Amniotic stem cell (primary cell): ENCODE measurements around the gene CSRNP2.
"Not testable (repeated sequence)": the region's sequence is repeated elsewhere in the genome, so short reads cannot be mapped to it uniquely, and the experiment has no call there.

Experiments
- DNase-seq: peaks from one replicate; lab custom pipeline; 2025; lab: John Stamatoyannopoulos, UW

The CSRNP2 gene

GRCh38 chr12:51078346-51078745 is 5.0 kb downstream of the CSRNP2 start:
- not testable (repeated sequence) for DNase-seq

DNA sequence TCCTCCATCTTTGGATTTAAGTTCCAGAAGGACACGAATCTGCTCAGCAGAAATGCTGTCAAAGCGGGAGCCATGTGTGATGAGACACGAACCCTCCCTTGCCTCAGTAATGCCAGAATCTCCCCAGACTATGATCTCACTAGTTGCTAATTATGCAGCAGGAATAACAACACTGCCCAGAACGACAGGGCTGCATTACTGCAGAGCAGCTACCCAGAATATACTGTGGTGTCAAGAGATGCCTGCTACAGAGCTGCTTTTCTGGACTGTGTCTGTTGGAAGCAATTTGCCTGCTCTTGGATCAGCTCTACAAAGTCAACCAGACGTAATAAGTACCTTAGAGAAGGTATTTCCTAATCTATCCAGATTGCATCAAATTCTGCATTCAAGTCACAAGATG is 5.5 kb downstream of the CSRNP2 start:
- DNase-seq, result no peak

DNA sequence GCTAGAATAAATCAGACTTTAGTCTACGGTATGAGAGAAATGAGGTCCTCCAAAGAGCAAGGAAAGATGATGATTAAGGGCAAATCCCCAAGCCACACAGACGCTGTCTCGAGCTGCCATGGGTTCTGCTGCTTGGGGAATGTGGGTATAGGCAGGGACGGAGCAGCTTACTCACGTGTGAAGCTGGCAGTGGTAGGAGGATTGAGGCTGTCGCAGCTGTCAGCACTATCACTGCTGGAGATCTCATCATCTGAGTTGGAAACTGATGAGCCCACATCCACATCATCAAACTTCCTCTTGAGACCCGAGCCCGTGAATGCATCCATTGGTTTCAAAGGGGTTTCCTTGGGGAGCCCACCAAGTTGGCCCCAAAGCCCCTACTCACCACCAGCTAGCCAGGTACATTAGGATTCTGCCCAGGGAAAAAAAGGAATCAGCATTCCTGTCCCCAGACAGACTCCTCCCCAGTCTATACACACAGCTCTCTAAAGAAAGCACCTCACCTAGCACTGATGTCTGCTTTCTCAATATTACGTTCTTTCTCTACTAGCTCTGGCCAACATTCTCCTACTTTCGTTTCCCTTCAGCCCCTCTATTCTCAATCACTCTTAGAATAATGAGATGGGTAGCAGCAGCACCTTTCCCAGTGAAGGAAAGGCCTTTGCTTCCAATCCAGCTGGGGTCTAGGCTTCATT is 7.0 kb downstream of the CSRNP2 start:
- DNase-seq, result no peak

- no peak for DNase-seq
These were observed 8.0 kb downstream of the CSRNP2 start for GRCh38 chr12:51075390-51075789.

GRCh38 chr12:51071663-51072062 is 11.7 kb downstream of the CSRNP2 start:
- no peak for DNase-seq

- no peak for DNase-seq
These were observed 13.4 kb downstream of the CSRNP2 start for GRCh38 chr12:51070004-51070403.

- no peak for DNase-seq
These were observed 15.6 kb downstream of the CSRNP2 start for GRCh38 chr12:51067771-51068170.

DNA sequence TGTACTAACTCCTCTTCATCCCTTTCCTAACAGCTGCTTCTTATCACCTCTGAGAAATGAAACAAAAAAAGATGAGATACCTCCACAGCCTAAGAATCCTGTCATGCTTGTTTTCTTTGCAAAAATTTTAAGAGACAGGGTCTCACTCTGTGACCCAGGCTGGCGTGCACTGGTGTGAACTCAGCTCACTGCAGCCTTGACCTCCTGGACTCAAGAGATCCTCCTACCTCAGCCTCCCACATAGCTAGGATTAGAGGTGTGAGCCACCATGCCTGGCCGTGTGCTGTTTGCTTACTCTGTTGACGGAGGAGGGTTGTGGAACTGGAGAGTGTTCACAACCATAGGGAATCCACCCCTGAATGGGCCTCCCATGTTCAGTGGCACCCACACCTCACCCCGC is 16.2 kb downstream of the CSRNP2 start:
- no peak for DNase-seq

DNA sequence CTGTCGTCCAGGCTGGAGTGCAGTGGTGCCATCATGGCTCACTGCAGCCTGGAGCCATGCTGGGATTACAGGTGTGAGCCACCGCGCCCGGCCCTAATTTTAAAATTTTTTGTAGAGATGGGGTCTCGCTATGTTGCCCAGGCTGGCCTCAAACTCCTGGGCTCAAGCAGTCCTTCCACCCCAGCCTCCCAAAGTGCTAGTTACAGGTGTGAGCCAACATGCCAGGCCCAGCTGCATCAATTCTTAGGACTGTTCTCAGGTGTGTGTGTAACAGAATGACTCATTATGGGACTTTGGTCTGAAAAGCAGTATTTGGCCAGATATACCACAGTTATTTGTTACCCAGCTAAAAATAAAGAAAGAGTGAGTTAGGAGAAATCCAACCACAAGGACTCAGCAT is 17.9 kb downstream of the CSRNP2 start:
- DNase-seq, result no peak

- no peak for DNase-seq
These were observed 20.6 kb downstream of the CSRNP2 start for GRCh38 chr12:51062631-51063397.

DNA sequence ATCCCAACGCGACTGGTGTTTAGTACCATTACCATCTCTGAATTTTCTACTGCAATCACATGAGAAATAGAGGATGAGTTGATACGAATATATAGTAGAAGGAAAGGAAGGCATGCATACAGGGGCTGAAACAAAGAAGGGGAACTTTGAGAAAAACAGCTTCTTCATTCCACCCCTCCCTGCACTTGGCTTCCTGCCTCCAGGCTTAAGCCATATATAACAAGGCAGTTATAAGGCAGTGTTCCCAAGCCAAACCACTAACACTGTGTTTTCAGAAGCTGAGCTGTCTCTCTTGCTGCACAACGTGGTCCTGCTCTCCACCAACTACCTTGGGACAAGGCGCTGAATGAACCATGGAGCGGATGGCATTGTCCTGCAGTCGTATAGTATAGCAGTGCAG is 24.3 kb downstream of the CSRNP2 start:
- no peak for DNase-seq

GRCh38 chr12:51056242-51056641 is 27.2 kb downstream of the CSRNP2 start:
- no peak for DNase-seq

- no peak for DNase-seq
These were observed 28.3 kb downstream of the CSRNP2 start for GRCh38 chr12:51055060-51055459.

GRCh38 chr12:51051787-51052186 is 31.6 kb downstream of the CSRNP2 start:
- no peak for DNase-seq

DNA sequence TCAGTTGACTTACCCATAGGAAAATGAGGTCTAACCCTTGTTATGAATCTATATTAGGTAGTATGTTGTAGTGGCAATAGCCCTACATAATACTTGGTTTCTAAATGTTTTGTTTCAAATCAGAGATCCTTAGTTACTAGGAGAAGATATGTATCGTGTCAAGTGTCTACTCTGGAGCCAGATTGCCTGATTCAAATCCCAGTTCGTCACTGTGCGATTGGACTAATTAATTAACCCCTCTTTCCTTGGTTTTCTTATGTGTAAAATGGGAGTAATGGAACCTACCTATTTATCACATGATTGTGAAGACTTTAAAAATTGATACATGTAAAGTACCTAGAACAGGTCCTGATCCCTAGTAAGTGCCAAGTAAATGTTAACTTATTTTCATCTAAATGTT is 33.9 kb downstream of the CSRNP2 start:
- no peak for DNase-seq

GRCh38 chr12:51048661-51049251 is 34.6 kb downstream of the CSRNP2 start:
- no peak for DNase-seq

DNA sequence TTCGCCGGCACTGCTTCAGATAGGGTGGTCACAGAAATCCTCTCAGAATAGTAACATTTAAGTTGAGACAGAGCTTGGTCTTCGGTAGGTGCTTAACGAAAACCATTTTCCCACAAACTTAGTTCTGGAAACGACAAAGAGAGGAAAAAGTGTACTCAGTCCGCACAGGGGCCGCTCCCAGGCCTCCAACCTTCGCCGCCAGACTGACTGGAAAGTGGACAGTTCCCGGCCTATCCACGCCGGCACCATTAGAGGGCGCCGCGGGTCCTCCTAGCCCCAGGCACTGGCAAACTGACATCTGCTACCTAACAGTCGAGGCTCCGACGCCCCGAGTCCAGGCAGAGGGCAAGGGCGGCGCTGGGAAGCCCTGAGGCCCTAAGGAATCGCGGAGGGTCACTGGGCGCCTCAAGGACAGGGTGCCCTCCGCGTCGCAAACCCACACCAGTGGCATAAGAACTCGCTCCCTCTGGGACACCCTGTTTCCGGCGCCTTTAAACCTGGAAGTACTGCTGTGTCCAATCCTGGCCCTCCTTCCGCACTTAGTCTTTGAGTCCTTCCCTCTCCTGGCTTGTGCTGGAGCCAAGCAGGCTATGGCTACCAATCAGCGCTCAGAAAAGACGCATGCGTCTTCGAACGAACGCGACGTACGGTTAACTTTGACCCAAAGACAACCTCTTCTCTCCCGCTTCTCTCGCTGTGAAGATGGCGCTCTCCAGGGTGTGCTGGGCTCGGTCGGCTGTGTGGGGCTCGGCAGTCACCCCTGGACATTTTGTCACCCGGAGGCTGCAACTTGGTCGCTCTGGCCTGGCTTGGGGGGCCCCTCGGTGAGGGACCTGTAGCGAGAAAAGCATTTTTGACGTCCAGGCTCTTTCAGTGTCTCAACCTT is 35.5 kb downstream of the CSRNP2 start, which contains the start of gene LETMD1:
Gene LETMD1, plus strand, starts transcription at position 673 of the 886 bp plus-strand sequence. Its CDS starts 30 bp downstream, at position 703.
- peak; percentile 96 for DNase-seq

DNA sequence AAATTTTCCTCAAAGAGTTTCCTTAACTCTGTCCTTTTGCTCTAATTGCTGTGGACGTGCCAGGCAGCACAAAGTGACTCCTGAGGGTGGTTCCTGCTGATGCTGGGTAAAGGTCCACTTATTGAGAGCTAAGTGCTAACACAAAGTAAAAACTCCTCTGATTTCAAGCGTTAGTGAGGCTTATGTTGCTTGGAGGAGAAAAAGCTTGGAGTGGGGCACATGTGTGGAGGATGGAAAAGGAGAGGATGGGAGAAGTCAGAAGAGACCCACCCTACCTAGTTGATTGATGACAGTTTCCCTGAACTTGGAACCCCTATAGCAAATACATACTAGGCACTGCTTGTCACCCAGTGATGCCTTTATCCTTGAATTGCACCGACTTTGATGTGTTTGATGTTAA is 47.1 kb downstream of the CSRNP2 start:
- DNase-seq, result no peak

GRCh38 chr12:51033457-51034089 is 49.8 kb downstream of the CSRNP2 start:
- DNase-seq, result no peak

- DNase-seq, result no peak
These were observed 50.3 kb downstream of the CSRNP2 start for GRCh38 chr12:51033048-51033447.

- no peak for DNase-seq
These were observed 54.6 kb downstream of the CSRNP2 start for GRCh38 chr12:51028813-51029150.
